Activated T-helper 17 cell treated with anti-CD3 and anti-CD28 coated beads, Interleukin-2, amount 50 U/mL, for 72 hours (primary cell): ENCODE data around the gene CNMD. TPM values are rescaled to one million over a fixed set of nuclear protein-coding genes. Genes with fewer than 3 reads are reported as not detected.
A peak's percentile ranks its signal among the peaks of the same experiment; 100 is the strongest.

Source experiments
- ATAC-seq: fragments of 150-1000 bp; cut with Tn5 transposase; replicated peaks from 2 replicates; pipeline ENCODE4 v1.10.0; 2021; ENCODE audit warnings: mild to moderate bottlenecking, moderate library complexity
- H3K27ac Mint-ChIP-seq: one replicate; pipeline ENCODE4 v1.8.0; 2022; ENCODE audit warnings: mixed read lengths
- H3K27me3 Mint-ChIP-seq: one replicate; pipeline ENCODE4 v1.8.0; 2022; ENCODE audit warnings: mixed read lengths
- H3K36me3 Mint-ChIP-seq: one replicate; pipeline ENCODE4 v1.8.0; 2022; ENCODE audit warnings: low read depth, mild to moderate bottlenecking, mixed read lengths
- H3K4me1 Mint-ChIP-seq: one replicate; pipeline ENCODE4 v1.8.0; 2022; ENCODE audit warnings: mixed read lengths
- H3K4me3 Mint-ChIP-seq: one replicate; pipeline ENCODE4 v1.8.0; 2022; ENCODE audit warnings: mild to moderate bottlenecking, mixed read lengths
- H3K9me3 Mint-ChIP-seq: one replicate; pipeline ENCODE4 v1.8.0; 2022; ENCODE audit warnings: mixed read lengths
- total RNA-seq, 2 donors: library from RNA; stranded (reverse); gene quantifications; one replicate each; pipeline ENCODE4 v1.2.3, GENCODE V29; 2022

Gene CNMD
- total RNA-seq: not detected

DNA sequence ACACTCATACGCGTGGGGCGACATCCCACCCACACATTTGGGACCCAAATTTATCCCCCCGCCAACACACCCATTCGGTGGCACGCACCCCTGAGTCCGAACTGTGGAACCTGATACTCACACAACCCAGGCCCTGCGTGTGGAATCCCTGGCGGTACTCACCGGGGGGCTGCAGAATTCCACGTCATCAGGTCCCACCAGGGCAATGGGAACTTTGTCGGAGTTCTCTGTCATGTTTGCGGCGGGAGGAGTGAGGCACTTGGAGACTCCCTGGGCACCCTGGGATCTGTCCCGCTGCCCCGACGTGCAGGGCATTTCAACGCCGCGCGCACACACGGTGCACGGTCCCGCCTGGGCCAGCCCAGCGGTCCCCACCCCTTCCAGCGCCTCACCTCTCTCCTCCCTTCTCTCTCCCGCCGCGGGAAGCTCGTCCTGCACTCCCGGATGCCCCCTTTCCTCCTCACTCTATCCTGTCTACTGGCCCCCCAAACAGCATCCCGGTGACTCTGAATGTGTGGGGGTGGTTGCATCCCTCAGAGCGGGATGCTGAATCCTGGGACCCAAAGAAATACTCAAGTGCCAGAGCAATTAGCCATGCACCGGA, at the start of gene CNMD:
CNMD (minus strand) TSS at position 353 of the 604 bp plus-strand sequence; CDS start at position 234, 119 bp downstream.
- no peaks in the 10 kb centered on the region for H3K36me3 Mint-ChIP-seq
- H3K4me1 Mint-ChIP-seq: no peaks in the 10 kb centered on the region
- H3K4me3 Mint-ChIP-seq: peak within 1 kb of the TSS; percentile 27
- H3K9me3 Mint-ChIP-seq: no peaks in the 10 kb centered on the region
- peaks cover 48% of the 10 kb centered on the region for H3K27me3 Mint-ChIP-seq
- no peak within 1 kb of the TSS for H3K27ac Mint-ChIP-seq
- no peak for ATAC-seq

DNA sequence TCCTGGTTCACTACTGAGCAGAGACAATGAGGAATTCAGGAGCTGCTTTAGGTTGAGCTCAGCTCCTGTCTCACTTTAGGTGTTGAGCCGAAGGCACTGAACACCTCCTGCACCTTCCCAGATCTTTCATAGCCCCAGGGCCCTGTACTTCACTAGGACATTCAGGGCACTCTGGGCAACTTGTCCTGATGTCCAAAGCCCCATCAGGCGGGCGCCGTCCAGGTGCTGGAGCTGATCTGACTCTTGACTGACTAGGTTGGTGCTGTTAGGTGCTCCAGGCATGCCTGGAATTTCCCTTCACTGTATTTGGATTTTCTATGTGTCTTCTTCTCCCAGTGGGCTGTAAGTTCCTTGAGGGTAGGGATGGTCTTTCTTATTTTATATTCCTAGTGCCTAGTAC, 48.4 kb upstream of the CNMD start:
- no peak overlapping the region for H3K27ac Mint-ChIP-seq
- H3K4me1 Mint-ChIP-seq: no peaks in the 10 kb centered on the region
- H3K9me3 Mint-ChIP-seq: no peaks in the 10 kb centered on the region
- H3K4me3 Mint-ChIP-seq: no peak overlapping the region
- H3K36me3 Mint-ChIP-seq: no peaks in the 10 kb centered on the region
- ATAC-seq: no peak
- peaks cover 8% of the 10 kb centered on the region for H3K27me3 Mint-ChIP-seq

DNA sequence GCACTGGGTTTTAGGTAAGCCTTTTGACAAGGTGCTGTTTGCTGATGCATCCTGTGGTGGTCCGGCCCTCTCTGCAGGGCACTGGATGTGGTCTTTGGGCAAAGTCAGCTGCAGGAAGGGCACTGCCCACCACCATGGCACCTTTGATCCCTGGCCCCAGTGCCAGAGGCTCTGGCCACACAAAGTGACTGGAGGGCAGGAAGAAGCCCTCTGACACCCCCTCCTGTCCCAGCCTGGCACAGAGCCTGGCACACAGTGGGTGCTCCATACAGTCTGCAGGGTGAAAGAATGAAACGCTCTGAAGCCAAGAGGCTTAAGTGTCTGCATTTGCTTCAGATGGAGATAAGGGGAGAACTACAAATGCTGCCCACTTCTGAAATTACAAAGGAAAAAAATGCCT, 47.6 kb upstream of the CNMD start:
- Mint-ChIP-seq H3K36me3 (no peaks in the 10 kb centered on the region), H3K27me3 (peaks cover 8% of the 10 kb centered on the region), H3K4me3 (no peak overlapping the region), H3K4me1 (no peaks in the 10 kb centered on the region), H3K27ac (no peak overlapping the region), H3K9me3 (no peaks in the 10 kb centered on the region)
- no peak for ATAC-seq

DNA sequence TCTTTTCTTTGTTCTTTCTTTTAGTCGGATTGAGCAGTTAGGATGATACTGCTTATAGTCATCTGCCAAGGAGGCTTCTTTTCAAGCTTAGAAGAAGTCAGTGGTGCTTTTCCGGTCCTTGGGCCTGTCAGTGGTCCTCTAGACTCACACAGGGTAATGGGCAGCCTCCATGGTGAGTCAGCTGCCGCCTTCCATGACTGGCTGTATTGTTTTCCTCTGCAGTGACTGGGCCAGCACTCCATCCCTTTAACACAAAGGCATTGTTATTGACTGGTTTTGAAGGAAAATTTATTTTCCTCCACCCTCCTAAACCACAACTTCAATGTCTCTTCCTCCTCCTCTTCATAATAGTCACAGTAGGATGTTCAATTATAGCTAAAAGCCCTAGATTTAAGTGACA, 47.1 kb upstream of the CNMD start:
- H3K27me3 Mint-ChIP-seq: peaks cover 11% of the 10 kb centered on the region
- H3K9me3 Mint-ChIP-seq: no peaks in the 10 kb centered on the region
- no peak overlapping the region for H3K4me3 Mint-ChIP-seq
- H3K36me3 Mint-ChIP-seq: no peaks in the 10 kb centered on the region
- no peak for ATAC-seq
- H3K27ac Mint-ChIP-seq: no peak overlapping the region
- no peaks in the 10 kb centered on the region for H3K4me1 Mint-ChIP-seq

DNA sequence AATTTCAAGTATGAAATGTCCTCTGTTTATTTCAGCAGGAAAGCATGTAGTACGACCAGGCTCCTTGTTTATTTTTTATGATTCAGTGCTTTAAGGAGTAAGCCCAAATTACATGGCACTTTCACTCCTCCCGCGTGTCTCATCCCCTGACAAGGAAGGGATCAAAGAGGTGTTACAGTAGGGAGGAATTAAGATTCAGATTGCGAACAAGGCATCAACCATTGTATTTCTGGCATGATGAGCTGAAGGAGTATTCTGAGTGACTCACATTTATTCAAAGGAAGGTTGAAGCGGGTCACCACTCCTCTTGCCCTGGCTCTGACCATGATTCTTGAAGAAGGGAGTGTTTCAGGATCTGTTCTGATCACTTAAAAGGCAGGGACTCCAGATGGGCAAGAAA, 46.1 kb upstream of the CNMD start:
- Mint-ChIP-seq H3K4me3 (no peak overlapping the region), H3K9me3 (no peaks in the 10 kb centered on the region), H3K27me3 (peaks cover 15% of the 10 kb centered on the region), H3K27ac (no peak overlapping the region), H3K4me1 (no peaks in the 10 kb centered on the region), H3K36me3 (no peaks in the 10 kb centered on the region)
- no peak for ATAC-seq

DNA sequence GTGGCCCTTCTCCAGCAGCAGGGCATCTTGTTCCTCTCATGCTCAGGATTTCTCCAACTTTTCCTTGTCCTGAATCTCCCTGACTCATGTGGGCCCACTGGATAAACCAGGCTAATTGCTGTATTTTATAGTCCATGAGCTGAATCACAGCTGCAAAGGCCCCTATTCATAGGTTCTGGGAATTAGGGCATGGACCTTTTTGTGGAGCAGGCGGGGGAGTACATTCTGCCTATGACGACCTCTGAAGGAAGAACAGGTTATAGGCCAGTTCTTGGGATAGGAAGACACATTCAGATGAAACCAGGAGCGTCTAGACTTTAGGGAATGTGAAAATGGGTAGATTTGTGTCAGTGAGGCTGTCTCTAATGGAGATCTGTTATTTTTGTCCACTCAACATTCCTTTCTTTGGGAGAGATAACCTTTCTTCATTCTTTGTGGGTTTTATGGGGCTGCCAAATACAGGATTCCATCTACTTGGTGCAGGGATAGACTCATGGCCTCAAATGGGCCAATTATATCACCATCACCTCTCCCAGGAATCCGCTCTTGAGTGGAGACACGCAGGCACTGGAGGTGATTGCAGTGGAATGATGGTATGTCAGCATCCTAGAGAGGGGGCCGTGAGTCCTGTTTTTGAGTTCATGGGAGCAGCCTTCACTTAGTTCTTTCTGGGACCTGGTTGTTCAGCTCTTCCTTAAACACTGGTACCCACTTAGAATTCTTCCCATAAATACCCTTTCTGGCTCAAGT, 45.1 kb upstream of the CNMD start:
- H3K27ac Mint-ChIP-seq: no peak overlapping the region
- no peaks in the 10 kb centered on the region for H3K9me3 Mint-ChIP-seq
- no peak for ATAC-seq
- H3K4me3 Mint-ChIP-seq: no peak overlapping the region
- peaks cover 16% of the 10 kb centered on the region for H3K27me3 Mint-ChIP-seq
- H3K4me1 Mint-ChIP-seq: no peaks in the 10 kb centered on the region
- H3K36me3 Mint-ChIP-seq: no peaks in the 10 kb centered on the region

DNA sequence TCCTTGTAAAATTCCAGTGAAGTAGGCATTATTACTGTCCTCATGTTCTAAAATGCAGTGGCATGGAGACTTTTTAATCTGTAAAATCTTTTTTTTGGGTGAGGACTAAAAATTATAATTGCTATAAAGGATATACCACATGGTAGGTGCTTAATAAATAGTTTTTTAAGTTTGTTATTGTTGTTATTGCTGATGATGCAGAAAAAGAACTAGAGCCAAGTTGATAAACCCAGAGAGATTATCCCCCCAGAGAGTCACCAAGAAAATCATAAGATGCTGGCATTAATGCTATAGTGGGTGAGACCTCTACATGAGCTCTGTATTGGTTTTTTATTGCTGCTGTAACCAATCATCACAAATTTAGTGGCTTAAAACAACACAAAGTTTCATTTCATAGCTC, 44.3 kb upstream of the CNMD start:
- H3K27ac Mint-ChIP-seq: no peak overlapping the region
- ATAC-seq: no peak
- H3K4me3 Mint-ChIP-seq: no peak overlapping the region
- H3K27me3 Mint-ChIP-seq: peaks cover 16% of the 10 kb centered on the region
- H3K4me1 Mint-ChIP-seq: no peaks in the 10 kb centered on the region
- H3K36me3 Mint-ChIP-seq: no peaks in the 10 kb centered on the region
- no peaks in the 10 kb centered on the region for H3K9me3 Mint-ChIP-seq

DNA sequence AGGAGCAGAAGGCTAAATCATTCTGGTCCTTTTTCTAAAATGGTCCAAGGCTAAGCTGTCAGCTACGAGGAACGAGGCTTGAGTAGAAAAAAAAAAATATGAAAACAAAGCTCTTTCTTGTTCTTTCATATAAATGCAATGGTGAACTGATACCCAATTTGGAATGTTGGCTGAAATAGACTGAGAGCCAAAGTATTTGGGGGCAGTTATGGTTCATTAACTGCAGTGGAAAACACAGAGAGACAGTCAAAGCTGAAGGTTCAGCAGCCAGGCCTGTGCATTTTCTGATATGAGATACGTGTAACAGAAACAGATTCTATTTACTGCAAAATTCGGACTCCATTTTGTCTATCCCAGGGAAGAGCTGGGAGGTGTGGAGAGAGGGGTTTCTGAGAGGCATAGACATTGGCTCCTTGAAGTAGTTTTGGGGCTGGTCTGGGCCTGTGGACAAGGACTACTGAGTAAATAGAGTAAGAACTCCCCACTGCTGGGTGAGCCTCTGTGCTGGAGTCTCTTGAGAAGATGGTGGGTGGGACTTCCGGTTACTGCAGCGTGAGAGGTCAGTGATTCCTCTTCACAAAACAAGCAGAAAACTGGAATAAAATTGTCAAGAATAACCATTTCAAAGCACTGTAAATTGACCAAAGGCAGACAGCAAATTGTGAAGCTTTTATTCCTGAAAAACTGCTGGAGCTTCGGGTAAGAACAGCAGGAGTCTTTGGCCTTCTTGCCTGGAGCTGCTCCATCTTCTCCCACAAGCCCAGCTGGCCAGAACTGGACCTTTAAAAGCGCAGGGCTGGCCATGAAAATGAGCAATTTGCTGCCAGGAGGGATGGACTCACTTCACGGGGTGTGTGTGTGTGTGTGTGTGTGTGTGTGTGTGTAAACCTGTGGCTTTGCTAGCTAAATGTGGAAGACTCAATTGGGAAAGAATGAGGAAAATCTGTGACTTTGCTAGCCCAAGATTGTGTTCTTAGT, 43.1 kb upstream of the CNMD start:
- no peak overlapping the region for H3K4me3 Mint-ChIP-seq
- H3K4me1 Mint-ChIP-seq: no peaks in the 10 kb centered on the region
- ATAC-seq: no peak

DNA sequence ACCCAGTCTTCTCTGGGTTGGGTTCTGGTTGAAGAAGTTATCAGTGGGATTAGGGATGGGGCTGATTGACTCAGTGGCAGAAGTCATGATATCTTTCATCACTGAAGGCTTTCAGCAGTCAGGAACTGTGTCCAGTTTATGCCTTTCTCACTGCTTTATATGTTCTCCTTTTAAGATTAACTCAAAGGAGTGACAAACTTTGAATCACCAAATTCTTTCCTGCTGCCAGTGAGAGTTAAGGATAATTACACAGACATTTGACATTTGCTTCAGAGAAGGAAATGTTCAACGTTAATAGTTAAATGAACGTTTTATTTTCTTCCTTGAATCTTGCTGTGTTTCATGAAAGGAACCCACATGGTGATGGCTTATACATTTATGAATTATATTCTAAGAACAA, 41.0 kb upstream of the CNMD start:
- no peak overlapping the region for H3K27ac Mint-ChIP-seq
- no peak for ATAC-seq
- peaks cover 29% of the 10 kb centered on the region for H3K27me3 Mint-ChIP-seq
- no peaks in the 10 kb centered on the region for H3K36me3 Mint-ChIP-seq
- no peaks in the 10 kb centered on the region for H3K4me1 Mint-ChIP-seq
- no peaks in the 10 kb centered on the region for H3K9me3 Mint-ChIP-seq
- H3K4me3 Mint-ChIP-seq: no peak overlapping the region

More for the DNA sequence above, 43.1 kb upstream of the CNMD start:
- Mint-ChIP-seq H3K9me3 (no peaks in the 10 kb centered on the region), H3K36me3 (no peaks in the 10 kb centered on the region), H3K27me3 (peaks cover 16% of the 10 kb centered on the region), H3K27ac (no peak overlapping the region)

DNA sequence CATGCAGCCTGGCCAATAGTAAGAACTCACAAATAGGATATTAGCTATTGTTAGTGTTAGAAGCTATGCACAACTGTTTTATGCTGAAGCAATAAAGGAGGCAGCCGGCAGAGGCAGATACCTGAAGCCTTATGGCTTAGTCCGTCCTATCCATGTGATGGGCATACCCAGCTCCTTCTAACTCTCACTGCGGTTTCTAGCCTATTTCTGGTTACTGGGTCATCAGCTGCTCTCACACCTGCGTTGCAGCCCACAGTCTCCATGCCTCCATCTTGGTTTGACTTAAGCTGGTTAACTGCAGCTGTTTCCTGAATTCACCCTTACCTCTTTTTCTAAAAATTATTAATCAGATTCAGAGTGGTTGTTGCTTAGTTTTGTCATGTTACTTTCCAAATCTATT, 40.5 kb upstream of the CNMD start:
- no peaks in the 10 kb centered on the region for H3K4me1 Mint-ChIP-seq
- no peaks in the 10 kb centered on the region for H3K36me3 Mint-ChIP-seq
- H3K4me3 Mint-ChIP-seq: no peak overlapping the region
- no peaks in the 10 kb centered on the region for H3K9me3 Mint-ChIP-seq
- no peak for ATAC-seq
- H3K27me3 Mint-ChIP-seq: peaks cover 34% of the 10 kb centered on the region
- H3K27ac Mint-ChIP-seq: no peak overlapping the region

DNA sequence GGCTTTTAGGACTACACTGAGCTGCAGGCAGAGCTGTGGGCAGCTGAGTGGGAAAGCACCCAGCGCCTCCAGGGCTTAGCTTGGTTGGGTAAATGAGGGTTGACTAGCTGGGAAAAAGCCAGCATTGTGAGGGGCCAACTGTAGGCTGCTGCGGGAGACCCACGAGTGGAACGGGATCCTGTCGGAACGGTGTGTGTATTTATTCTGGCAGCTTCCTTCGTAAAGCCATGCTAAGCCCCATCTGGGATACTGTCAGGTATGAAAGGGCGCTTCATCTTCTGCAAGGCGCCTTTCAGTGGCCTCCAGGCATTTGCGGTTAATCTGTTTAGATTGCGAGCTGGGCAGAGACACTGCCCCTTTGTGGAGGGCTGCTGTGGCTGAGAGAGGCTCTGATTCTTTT, 39.5 kb upstream of the CNMD start:
- Mint-ChIP-seq H3K9me3 (no peaks in the 10 kb centered on the region), H3K4me1 (no peaks in the 10 kb centered on the region), H3K27me3 (peaks cover 31% of the 10 kb centered on the region), H3K36me3 (no peaks in the 10 kb centered on the region), H3K4me3 (no peak overlapping the region), H3K27ac (no peak overlapping the region)
- ATAC-seq: no peak

DNA sequence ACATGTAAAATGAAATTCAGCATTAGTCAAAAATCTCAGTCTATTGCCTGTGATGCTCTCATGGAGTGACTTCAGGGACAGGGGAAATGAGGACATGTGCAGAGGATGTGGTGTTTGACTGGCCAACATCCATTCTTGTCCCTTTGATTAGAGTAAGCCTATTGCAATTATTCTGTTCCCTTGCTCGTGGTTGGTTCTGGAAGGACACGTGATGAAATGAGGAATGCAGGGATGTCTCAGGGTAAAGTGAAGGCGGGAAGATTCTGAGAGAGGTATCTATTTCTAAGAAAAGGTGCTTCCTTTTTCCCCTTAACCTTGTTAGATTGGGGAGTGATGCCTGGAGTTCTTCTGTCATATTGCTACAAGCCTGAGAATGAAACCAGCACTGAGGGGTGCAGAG, 37.1 kb upstream of the CNMD start:
- Mint-ChIP-seq H3K4me3 (no peak overlapping the region), H3K27me3 (peaks cover 45% of the 10 kb centered on the region), H3K9me3 (no peaks in the 10 kb centered on the region), H3K36me3 (no peaks in the 10 kb centered on the region), H3K4me1 (no peaks in the 10 kb centered on the region), H3K27ac (no peak overlapping the region)
- ATAC-seq: no peak

DNA sequence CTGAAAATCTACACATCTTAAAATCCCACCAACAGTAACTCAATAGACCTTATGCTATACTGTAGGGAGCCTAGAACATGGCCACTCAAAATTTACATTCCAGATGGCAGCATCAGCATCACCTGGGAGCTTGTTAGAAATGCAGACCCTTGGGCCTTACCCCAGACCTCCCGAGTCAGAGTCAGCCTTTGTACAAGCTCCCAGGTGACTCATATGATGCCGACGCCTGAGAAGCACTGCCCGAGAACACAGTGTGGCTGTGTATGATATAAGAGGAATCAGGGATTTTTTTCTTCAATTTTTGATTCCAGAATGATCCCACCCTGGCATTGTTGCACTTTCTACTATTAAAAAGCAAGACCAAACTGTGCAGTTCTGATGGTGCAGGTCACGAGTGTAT, 35.9 kb upstream of the CNMD start:
- no peak overlapping the region for H3K4me3 Mint-ChIP-seq
- H3K27ac Mint-ChIP-seq: no peak overlapping the region
- H3K36me3 Mint-ChIP-seq: no peaks in the 10 kb centered on the region
- H3K9me3 Mint-ChIP-seq: no peaks in the 10 kb centered on the region
- H3K4me1 Mint-ChIP-seq: no peaks in the 10 kb centered on the region
- peaks cover 45% of the 10 kb centered on the region for H3K27me3 Mint-ChIP-seq
- no peak for ATAC-seq

DNA sequence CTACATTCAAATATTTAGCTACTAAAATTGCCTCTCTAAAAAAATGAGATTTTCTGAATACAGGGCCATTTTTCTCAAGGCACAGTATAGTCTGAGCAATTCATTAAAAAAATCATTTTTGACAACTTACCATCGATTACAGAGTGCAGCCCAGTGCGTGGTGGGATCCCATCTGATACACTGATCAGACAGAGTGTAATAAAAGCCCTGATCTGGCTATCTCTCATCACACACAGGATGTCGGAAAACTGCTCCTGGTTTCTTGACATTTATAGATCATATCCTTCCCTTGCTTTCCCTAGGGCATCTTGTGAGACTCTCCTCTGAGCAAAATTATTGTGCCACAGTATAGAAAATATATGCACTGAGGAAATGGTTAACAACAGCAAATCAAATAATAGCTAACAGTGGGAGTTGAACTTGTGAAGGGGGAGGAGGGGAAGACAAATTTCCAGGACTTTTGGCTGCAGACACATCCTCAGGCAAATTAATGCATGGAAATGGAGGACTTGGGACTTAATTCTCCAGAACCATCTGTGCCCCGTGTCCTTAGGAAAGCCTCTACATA, 28.4 kb upstream of the CNMD start:
- H3K4me3 Mint-ChIP-seq: no peak overlapping the region
- peaks cover 24% of the 10 kb centered on the region for H3K27me3 Mint-ChIP-seq
- no peaks in the 10 kb centered on the region for H3K4me1 Mint-ChIP-seq
- no peak for ATAC-seq
- no peak overlapping the region for H3K27ac Mint-ChIP-seq
- H3K36me3 Mint-ChIP-seq: no peaks in the 10 kb centered on the region
- peaks cover 4% of the 10 kb centered on the region for H3K9me3 Mint-ChIP-seq
